Bronchial epithelial cell (primary cell): ENCODE results near the gene MRPL1. TPM values are rescaled to one million over a fixed set of nuclear protein-coding genes. Genes with fewer than 3 reads are reported as not detected.
"Not testable (repeated sequence)": the region's sequence is repeated elsewhere in the genome, so short reads cannot be mapped to it uniquely, and the experiment has no call there.

Source experiments
- DNase-seq: peaks from one replicate; pipeline ENCODE4 v3.0.0-alpha.2; 2010; ENCODE audit warnings: low read depth
- FAIRE-seq: peaks from 2 replicates; lab custom pipeline; 2011; peaks lifted over from hg19 to GRCh38; lab: Jason Lieb, UNC
- H3K27me3 ChIP-seq: 2 replicates; pipeline ENCODE4 v1.5.1; 2011; ENCODE audit warnings: low read length; ENCODE audit not compliant: control insufficient read depth, insufficient read depth
- H3K36me3 ChIP-seq: 2 replicates; pipeline ENCODE4 v1.5.1; 2011; ENCODE audit warnings: low read length; ENCODE audit not compliant: control insufficient read depth, insufficient read depth
- H3K4me3 ChIP-seq: 2 replicates; pipeline ENCODE4 v1.5.1; 2011; ENCODE audit warnings: mild to moderate bottlenecking, low read depth, low read length, control low read depth
- CTCF ChIP-seq: IDR thresholded peaks from 2 replicates; pipeline ENCODE4 v1.5.1; 2011; ENCODE audit warnings: mild to moderate bottlenecking, moderate library complexity, low read length, control low read depth, inconsistent platforms; ENCODE audit not compliant: insufficient read depth, severe bottlenecking
- total RNA-seq: library from RNA; depleted of rRNA; stranded (reverse); fragments of >200 nt; gene quantifications from 2 replicates; pipeline ENCODE4 v1.2.1, GENCODE V29; 2014

MRPL1 gene
- total RNA-seq, 1 donor from 2014 or later, result 24.7 TPM

GRCh38 chr4:77938560-77938959 is 75.9 kb downstream of the MRPL1 start:
- no peak for DNase-seq
- no peak for FAIRE-seq
- H3K4me3 ChIP-seq, result no peak overlapping the region
- no peak for TF ChIP-seq CTCF
- peaks cover 1% of the 10 kb centered on the region for H3K36me3 ChIP-seq
- no peaks in the 10 kb centered on the region for H3K27me3 ChIP-seq

- H3K36me3 ChIP-seq, FAIRE-seq, H3K4me3 ChIP-seq, DNase-seq, H3K27me3 ChIP-seq: not testable (repeated sequence)
Measured at GRCh38 chr4:77945929-77946328, 83.3 kb downstream of the MRPL1 start.

- no peak for TF ChIP-seq CTCF
- DNase-seq, result peak; percentile 22
- no peak for FAIRE-seq
- Histone ChIP-seq H3K4me3 (no peak overlapping the region), H3K36me3 (peaks cover 2% of the 10 kb centered on the region), H3K27me3 (no peaks in the 10 kb centered on the region)
Measured at GRCh38 chr4:77950203-77950602, 87.6 kb downstream of the MRPL1 start.

- TF ChIP-seq CTCF, result no peak
- H3K27me3 ChIP-seq, result no peaks in the 10 kb centered on the region
- peaks cover 2% of the 10 kb centered on the region for H3K36me3 ChIP-seq
- no peak overlapping the region for H3K4me3 ChIP-seq
- no peak for FAIRE-seq
- no peak for DNase-seq
Measured at GRCh38 chr4:77952457-77952856, 89.8 kb downstream of the MRPL1 start.

- DNase-seq (no peak), FAIRE-seq (no peak)
- no peak for TF ChIP-seq CTCF
- Histone ChIP-seq H3K4me3 (no peak overlapping the region), H3K27me3 (no peaks in the 10 kb centered on the region), H3K36me3 (peaks cover 2% of the 10 kb centered on the region)
Measured at GRCh38 chr4:77954690-77955089, 92.1 kb downstream of the MRPL1 start.

- no peaks in the 10 kb centered on the region for H3K27me3 ChIP-seq
- TF ChIP-seq CTCF, result no peak
- DNase-seq, result no peak
- no peak overlapping the region for H3K4me3 ChIP-seq
- FAIRE-seq, result no peak
- H3K36me3 ChIP-seq, result no peaks in the 10 kb centered on the region
Measured at GRCh38 chr4:77956917-77957316, 94.3 kb downstream of the MRPL1 start.
